ENCODE data around the gene TRIO. TPM values are rescaled to one million over a fixed set of nuclear protein-coding genes. Genes with fewer than 3 reads are reported as not detected.

Gene TRIO
- total and polyA plus RNA-seq, 10 of the 15 experiments (the other 5 are each of a cell fraction or from before 2014, with no cell fraction given): 5.1 to 96.4 (median 44.6) TPM

DNA sequence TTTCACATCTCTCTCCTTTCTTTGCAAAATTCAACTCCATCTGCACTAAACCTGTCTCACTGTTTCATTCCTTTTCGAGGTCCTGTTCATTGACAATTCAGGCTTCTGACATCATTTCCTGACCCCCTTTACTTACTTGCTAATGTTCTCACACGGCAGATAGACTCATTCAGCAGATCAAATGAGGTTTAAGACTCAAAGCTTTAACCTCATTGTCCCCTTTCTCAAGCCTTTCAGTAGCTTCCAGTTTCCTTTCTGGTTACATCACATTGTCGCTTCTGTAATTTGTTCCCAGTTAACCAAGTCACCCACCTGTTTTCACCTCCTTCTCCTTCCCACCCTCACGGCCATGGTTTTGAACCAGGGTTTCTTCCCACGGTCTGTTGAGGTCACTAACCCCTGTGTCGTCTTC lies 295.1 kb downstream of the TRIO start (continued):
- TF ChIP-seq ZBTB4 (CRISPR knock-in tag; IDR thresholded peaks at IDR 0.05) (no peak), IKZF1 (conservative IDR thresholded peaks at IDR 0.05) (no peak), BHLHE40 (IDR thresholded peaks at IDR 0.05; ENCODE audit: borderline replicate concordance in 1 of 2, low read depth in 2 of 2, low read length in 1 of 2) (no peak), FOXK2 (IDR thresholded peaks at IDR 0.05) (no peak), CEBPB (IDR thresholded peaks at IDR 0.05; ENCODE audit: borderline replicate concordance in 1 of 2, low read depth in 2 of 2, low read length in 2 of 2) (0 out of 4 replicates have a peak, but pooled peaks of 1 of the 2 experiments have one; percentile 52), GABPA (IDR thresholded peaks at IDR 0.05; ENCODE audit: low read depth) (peak; percentile 58; the same call in 1 of the 2 replicates), HDAC2 (IDR thresholded peaks at IDR 0.05) (no peak), HDGF (IDR thresholded peaks at IDR 0.05) (no peak), KLF5 (IDR thresholded peaks at IDR 0.05; ENCODE audit: partially characterized antibody) (no peak), BRCA1 (IDR thresholded peaks at IDR 0.05; ENCODE audit: low read depth, low read length) (no peak), BACH1 (IDR thresholded peaks at IDR 0.05; ENCODE audit: borderline replicate concordance) (no peak), TCF3 (IDR thresholded peaks at IDR 0.05; ENCODE audit: borderline replicate concordance, insufficient read depth, low read depth, low read length) (no peak), SRF (IDR thresholded peaks at IDR 0.05; ENCODE audit: low read depth in 2 of 2, low read length in 2 of 2) (no peak), SMAD5 (IDR thresholded peaks at IDR 0.05; ENCODE audit: low read depth) (no peak), SREBF2 (IDR thresholded peaks at IDR 0.05; ENCODE audit: low read length) (no peak), RELA (IDR thresholded peaks at IDR 0.05; ENCODE audit: borderline replicate concordance, partially characterized antibody) (no peak), DPF2 (IDR thresholded peaks at IDR 0.05) (no peak), SMAD1 (IDR thresholded peaks at IDR 0.05; ENCODE audit: low read depth, partially characterized antibody) (no peak), TCF12 (IDR thresholded peaks at IDR 0.05; ENCODE audit: low read depth, low read length) (peak; percentile 45; the same call in 1 of the 2 replicates), CHD2 (IDR thresholded peaks at IDR 0.05; ENCODE audit: borderline replicate concordance, low read depth, low read length) (no peak), PML (IDR thresholded peaks at IDR 0.05; ENCODE audit: low read length) (peak; percentile 75; the same call in 1 of the 2 replicates), ATF7 (IDR thresholded peaks at IDR 0.05; ENCODE audit: low read depth) (0 out of 2 replicates have a peak, but pooled peaks have one; percentile 18)
- TF ChIP-seq, protein P1, sequence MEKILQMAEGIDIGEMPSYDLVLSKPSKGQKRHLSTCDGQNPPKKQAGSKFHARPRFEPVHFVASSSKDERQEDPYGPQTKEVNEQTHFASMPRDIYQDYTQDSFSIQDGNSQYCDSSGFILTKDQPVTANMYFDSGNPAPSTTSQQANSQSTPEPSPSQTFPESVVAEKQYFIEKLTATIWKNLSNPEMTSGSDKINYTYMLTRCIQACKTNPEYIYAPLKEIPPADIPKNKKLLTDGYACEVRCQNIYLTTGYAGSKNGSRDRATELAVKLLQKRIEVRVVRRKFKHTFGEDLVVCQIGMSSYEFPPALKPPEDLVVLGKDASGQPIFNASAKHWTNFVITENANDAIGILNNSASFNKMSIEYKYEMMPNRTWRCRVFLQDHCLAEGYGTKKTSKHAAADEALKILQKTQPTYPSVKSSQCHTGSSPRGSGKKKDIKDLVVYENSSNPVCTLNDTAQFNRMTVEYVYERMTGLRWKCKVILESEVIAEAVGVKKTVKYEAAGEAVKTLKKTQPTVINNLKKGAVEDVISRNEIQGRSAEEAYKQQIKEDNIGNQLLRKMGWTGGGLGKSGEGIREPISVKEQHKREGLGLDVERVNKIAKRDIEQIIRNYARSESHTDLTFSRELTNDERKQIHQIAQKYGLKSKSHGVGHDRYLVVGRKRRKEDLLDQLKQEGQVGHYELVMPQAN (conservative IDR thresholded peaks at IDR 0.05): no peak
- TF ChIP-seq, protein P2, sequence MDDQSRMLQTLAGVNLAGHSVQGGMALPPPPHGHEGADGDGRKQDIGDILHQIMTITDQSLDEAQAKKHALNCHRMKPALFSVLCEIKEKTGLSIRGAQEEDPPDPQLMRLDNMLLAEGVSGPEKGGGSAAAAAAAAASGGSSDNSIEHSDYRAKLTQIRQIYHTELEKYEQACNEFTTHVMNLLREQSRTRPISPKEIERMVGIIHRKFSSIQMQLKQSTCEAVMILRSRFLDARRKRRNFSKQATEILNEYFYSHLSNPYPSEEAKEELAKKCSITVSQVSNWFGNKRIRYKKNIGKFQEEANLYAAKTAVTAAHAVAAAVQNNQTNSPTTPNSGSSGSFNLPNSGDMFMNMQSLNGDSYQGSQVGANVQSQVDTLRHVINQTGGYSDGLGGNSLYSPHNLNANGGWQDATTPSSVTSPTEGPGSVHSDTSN (IDR thresholded peaks at IDR 0.05; ENCODE audit: insufficient replicate concordance, low read depth, low read length): no peak
- TF ChIP-seq, protein P3, sequence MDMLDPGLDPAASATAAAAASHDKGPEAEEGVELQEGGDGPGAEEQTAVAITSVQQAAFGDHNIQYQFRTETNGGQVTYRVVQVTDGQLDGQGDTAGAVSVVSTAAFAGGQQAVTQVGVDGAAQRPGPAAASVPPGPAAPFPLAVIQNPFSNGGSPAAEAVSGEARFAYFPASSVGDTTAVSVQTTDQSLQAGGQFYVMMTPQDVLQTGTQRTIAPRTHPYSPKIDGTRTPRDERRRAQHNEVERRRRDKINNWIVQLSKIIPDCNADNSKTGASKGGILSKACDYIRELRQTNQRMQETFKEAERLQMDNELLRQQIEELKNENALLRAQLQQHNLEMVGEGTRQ (IDR thresholded peaks at IDR 0.05; ENCODE audit: borderline replicate concordance, low read depth, low read length): no peak
